NCI-H187 (cell line): ENCODE results near the gene TMEM135.
"Not testable (repeated sequence)": the region's sequence is repeated elsewhere in the genome, so short reads cannot be mapped to it uniquely, and the experiment has no call there.

ENCODE experiments used
- DNase-seq, 2 experiments: peaks; one replicate each; lab custom pipeline; 2025; lab: John Stamatoyannopoulos, UW

The TMEM135 gene

GRCh38 chr11:87020764-87021365 lies 16.9 kb upstream of the TMEM135 start:
- DNase-seq: no peak

- DNase-seq: no peak
Measured at GRCh38 chr11:87022254-87022653, 15.5 kb upstream of the TMEM135 start.

GRCh38 chr11:87022738-87023137 lies 15.0 kb upstream of the TMEM135 start:
- no peak for DNase-seq

GRCh38 chr11:87026415-87026814 lies 11.3 kb upstream of the TMEM135 start:
- not testable (repeated sequence) for DNase-seq

GRCh38 chr11:87030458-87031054 lies 7.2 kb upstream of the TMEM135 start:
- DNase-seq: no peak

GRCh38 chr11:87031433-87032170 lies 6.1 kb upstream of the TMEM135 start:
- DNase-seq: no peak

- no peak for DNase-seq
Measured at GRCh38 chr11:87033561-87033960, 4.2 kb upstream of the TMEM135 start.

GRCh38 chr11:87035976-87036583 lies 1.7 kb upstream of the TMEM135 start:
- no peak for DNase-seq

- no peak for DNase-seq
Measured at GRCh38 chr11:87036756-87037449, 831 bp upstream of the TMEM135 start.

GRCh38 chr11:87038235-87038977 lies 672 bp downstream of the TMEM135 start:
- DNase-seq: no peak

- DNase-seq: no peak
Measured at GRCh38 chr11:87039371-87039770, 1.6 kb downstream of the TMEM135 start.

GRCh38 chr11:87043894-87044293 lies 6.2 kb downstream of the TMEM135 start:
- no peak for DNase-seq

- DNase-seq: no peak
Measured at GRCh38 chr11:87046824-87047223, 9.1 kb downstream of the TMEM135 start.

GRCh38 chr11:87056091-87056490 lies 18.4 kb downstream of the TMEM135 start:
- DNase-seq: no peak

- DNase-seq: no peak
Measured at GRCh38 chr11:87057749-87058148, 20.0 kb downstream of the TMEM135 start.

- DNase-seq: no peak
Measured at GRCh38 chr11:87059596-87060390, 22.1 kb downstream of the TMEM135 start.

- DNase-seq: no peak
Measured at GRCh38 chr11:87061766-87062165, 24.0 kb downstream of the TMEM135 start.

GRCh38 chr11:87063982-87064381 lies 26.2 kb downstream of the TMEM135 start:
- no peak for DNase-seq

GRCh38 chr11:87072787-87073186 lies 35.1 kb downstream of the TMEM135 start:
- no peak for DNase-seq

- DNase-seq: no peak
Measured at GRCh38 chr11:87076260-87076783, 38.6 kb downstream of the TMEM135 start.
